ENCODE data around the gene C19orf25. TPM values are rescaled to one million over a fixed set of nuclear protein-coding genes. Genes with fewer than 3 reads are reported as not detected.
A peak's percentile ranks its signal among the peaks of the same experiment; 100 is the strongest.

The C19orf25 gene
- total and polyA plus RNA-seq, 2 of the 13 experiments (the other 11 are each of a cell fraction or from before 2014, with no cell fraction given), result 14.2 to 32.4 TPM

GRCh38 chr19:1523412-1524286 lies 44.6 kb upstream of the C19orf25 start, which contains the start of gene PLK5:
PLK5 (plus strand) TSS chr19:1524077; CDS start chr19:1526997, 2,920 bp downstream.
- peaks cover 27 to 57% of the 10 kb centered on the region in 2 experiments for H3K27me3 ChIP-seq (ENCODE audit: control insufficient read depth in 1 of 2, insufficient read depth in 2 of 2, low read length in 2 of 2)
- FAIRE-seq (no peak), DNase-seq (ENCODE audit: low spot score) (no peak), ATAC-seq (no peak)
- no peaks in the 10 kb centered on the region for H4K20me1 ChIP-seq (ENCODE audit: insufficient read depth, low read length)
- ChIA-PET POLR2A (no interaction called here), CTCF (ENCODE audit: low intra/inter-chr PET ratio, low total read pairs) (interaction anchor here (0.6 kb wide), 1 partner anchor 274 kb away, joined by 3 read pairs; no protein-coding TSS in a partner anchor)
- no peak within 1 kb of the TSS for H3K27ac ChIP-seq (ENCODE audit: extremely low read length, insufficient read depth, low read length)
- intact Hi-C loops (cut with micrococcal nuclease; ENCODE audit: unreplicated experiment) (no loop called here), in situ Hi-C loops (cut with HindIII; ENCODE audit: extremely low pct_ligation_motif_present, low pct_unique_long_range_greater_than_20kb) (no loop called here)
- no peaks in the 10 kb centered on the region for H3K79me2 ChIP-seq (ENCODE audit: insufficient read depth, low read length)
- no peak for TF ChIP-seq MIER3 (CRISPR knock-in tag; IDR thresholded peaks at IDR 0.05; ENCODE audit: borderline replicate concordance)
- TF ChIP-seq KLF15 (CRISPR knock-in tag; IDR thresholded peaks at IDR 0.05; ENCODE audit: borderline replicate concordance), result no peak
- peak; percentile 35 for TF ChIP-seq AGO1 (IDR thresholded peaks at IDR 0.05; ENCODE audit: low read depth, low read length, poor library complexity, severe bottlenecking)
- TF ChIP-seq ZBTB7A (CRISPR knock-in tag; IDR thresholded peaks at IDR 0.05), result no peak
- peak; percentile 29; the same call in 1 of the 2 replicates for TF ChIP-seq CTCF (CRISPR knock-in tag; IDR thresholded peaks at IDR 0.05)
- no peak for TF ChIP-seq NFE2 (CRISPR knock-in tag; IDR thresholded peaks at IDR 0.05)
- TF ChIP-seq FIP1L1 (IDR thresholded peaks at IDR 0.05; ENCODE audit: borderline replicate concordance, insufficient read depth, low read depth, low read length), result no peak
- TF ChIP-seq CREBL2 (CRISPR knock-in tag; IDR thresholded peaks at IDR 0.05; ENCODE audit: borderline replicate concordance), result no peak
- peak; percentile 20; the same call in 1 of the 2 replicates for TF ChIP-seq STAG1 (CRISPR knock-in tag; IDR thresholded peaks at IDR 0.05)
- no peak for TF ChIP-seq ZNF446 (CRISPR knock-in tag; IDR thresholded peaks at IDR 0.05)
- TF ChIP-seq TBL1XR1 (IDR thresholded peaks at IDR 0.05; ENCODE audit: borderline replicate concordance, low read length, partially characterized antibody), result no peak
- TF ChIP-seq ZMYM3 (CRISPR knock-in tag; IDR thresholded peaks at IDR 0.05), result peak; percentile 64
- no peak for TF ChIP-seq MNT (IDR thresholded peaks at IDR 0.05)
- no peak within 1 kb of the TSS for H3K9ac ChIP-seq (ENCODE audit: insufficient read depth, low read depth, low read length)
- H3K4me1 ChIP-seq (ENCODE audit: insufficient read depth, low read length), result peaks cover 20% of the 10 kb centered on the region
- H3K36me3 ChIP-seq (replicated peaks in 1 of 2; ENCODE audit: control insufficient read depth in 1 of 2, insufficient read depth in 2 of 2, low read length in 2 of 2), result no peaks in the 10 kb centered on the region
- BruUV-seq (replicated peaks), result no TSS peak
- no peaks in the 10 kb centered on the region for H3K9me3 ChIP-seq (ENCODE audit: low read length)
- H3K4me3 ChIP-seq (replicated peaks in 1 of 3; ENCODE audit: insufficient read depth in 1 of 3, low read depth in 2 of 3, low read length in 3 of 3), result peak within 1 kb of the TSS in 1 of 3 experiments; percentile 37; a peak in 1 of 6 replicates
- H2AFZ ChIP-seq (ENCODE audit: low read length), result no peak within 1 kb of the TSS
- 19% methylated on average over 40 of the region's 92 CpGs for WGBS (ENCODE audit: low lambda C conversion rate)
- peak within 1 kb of the TSS; percentile 36 for H3K4me2 ChIP-seq (ENCODE audit: low read depth, low read length)
